Measurements from ENCODE around the gene CD200.

- TF ChIP-seq SP1 (IDR thresholded peaks at IDR 0.05), result no peak
- TF ChIP-seq BHLHE40 (IDR thresholded peaks at IDR 0.05; ENCODE audit: borderline replicate concordance), result no peak
Observed at GRCh38 chr3:112395896-112396290, 62.9 kb downstream of the CD200 start.

All from HEK293T (cell line).